ENCODE results near the gene LIFR. TPM values are rescaled to one million over a fixed set of nuclear protein-coding genes. Genes with fewer than 3 reads are reported as not detected.

LIFR gene
- total RNA-seq, 1 experiment from 2014 or later, result 91.3 TPM

DNA sequence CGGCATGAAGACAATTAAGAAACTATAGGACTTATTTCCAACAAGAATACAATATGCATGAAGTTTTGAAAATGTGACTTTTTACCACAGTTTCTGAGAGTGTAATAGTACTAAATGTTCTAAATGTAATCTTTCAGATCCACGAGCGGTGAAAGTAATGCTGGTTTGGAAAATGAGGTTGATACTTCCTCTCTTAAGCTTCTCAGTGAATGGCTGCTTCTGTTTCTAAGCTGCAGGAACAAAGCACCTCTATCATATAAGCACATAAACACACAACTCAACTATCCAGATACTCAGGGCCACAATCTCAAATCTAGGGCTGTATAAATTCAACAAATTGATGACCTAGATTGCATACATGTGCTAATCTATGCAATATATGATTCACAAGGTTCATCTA lies 78.3 kb downstream of the LIFR start:
- Histone ChIP-seq H3K36me3 (ENCODE audit: control insufficient read depth, insufficient read depth, low read length) (peaks cover 12% of the 10 kb centered on the region), H3K27me3 (ENCODE audit: control insufficient read depth, insufficient read depth, low read length) (no peaks in the 10 kb centered on the region), H3K4me1 (ENCODE audit: control insufficient read depth, insufficient read depth, low read length) (no peaks in the 10 kb centered on the region), H3K27ac (ENCODE audit: low read length) (no peak overlapping the region), H3K9me3 (ENCODE audit: control insufficient read depth, insufficient read depth, low read depth, low read length) (no peaks in the 10 kb centered on the region), H3K4me3 (ENCODE audit: low read depth in 2 of 2, low read length in 2 of 2) (no peak overlapping the region)
- BruUV-seq (replicated peaks), result no TSS peak
- no peak for ATAC-seq
- TF ChIP-seq POLR2AphosphoS5 (IDR thresholded peaks at IDR 0.05; ENCODE audit: low read depth, low read length) (no peak), TCF7L2 (IDR thresholded peaks at IDR 0.05; ENCODE audit: low read depth, low read length) (no peak), SIN3A (IDR thresholded peaks at IDR 0.05; ENCODE audit: borderline replicate concordance, insufficient read depth, low read depth, low read length) (no peak)
- TF ChIP-seq, protein P1, sequence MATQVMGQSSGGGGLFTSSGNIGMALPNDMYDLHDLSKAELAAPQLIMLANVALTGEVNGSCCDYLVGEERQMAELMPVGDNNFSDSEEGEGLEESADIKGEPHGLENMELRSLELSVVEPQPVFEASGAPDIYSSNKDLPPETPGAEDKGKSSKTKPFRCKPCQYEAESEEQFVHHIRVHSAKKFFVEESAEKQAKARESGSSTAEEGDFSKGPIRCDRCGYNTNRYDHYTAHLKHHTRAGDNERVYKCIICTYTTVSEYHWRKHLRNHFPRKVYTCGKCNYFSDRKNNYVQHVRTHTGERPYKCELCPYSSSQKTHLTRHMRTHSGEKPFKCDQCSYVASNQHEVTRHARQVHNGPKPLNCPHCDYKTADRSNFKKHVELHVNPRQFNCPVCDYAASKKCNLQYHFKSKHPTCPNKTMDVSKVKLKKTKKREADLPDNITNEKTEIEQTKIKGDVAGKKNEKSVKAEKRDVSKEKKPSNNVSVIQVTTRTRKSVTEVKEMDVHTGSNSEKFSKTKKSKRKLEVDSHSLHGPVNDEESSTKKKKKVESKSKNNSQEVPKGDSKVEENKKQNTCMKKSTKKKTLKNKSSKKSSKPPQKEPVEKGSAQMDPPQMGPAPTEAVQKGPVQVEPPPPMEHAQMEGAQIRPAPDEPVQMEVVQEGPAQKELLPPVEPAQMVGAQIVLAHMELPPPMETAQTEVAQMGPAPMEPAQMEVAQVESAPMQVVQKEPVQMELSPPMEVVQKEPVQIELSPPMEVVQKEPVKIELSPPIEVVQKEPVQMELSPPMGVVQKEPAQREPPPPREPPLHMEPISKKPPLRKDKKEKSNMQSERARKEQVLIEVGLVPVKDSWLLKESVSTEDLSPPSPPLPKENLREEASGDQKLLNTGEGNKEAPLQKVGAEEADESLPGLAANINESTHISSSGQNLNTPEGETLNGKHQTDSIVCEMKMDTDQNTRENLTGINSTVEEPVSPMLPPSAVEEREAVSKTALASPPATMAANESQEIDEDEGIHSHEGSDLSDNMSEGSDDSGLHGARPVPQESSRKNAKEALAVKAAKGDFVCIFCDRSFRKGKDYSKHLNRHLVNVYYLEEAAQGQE (IDR thresholded peaks at IDR 0.05; ENCODE audit: insufficient read depth in 1 of 2, low read depth in 2 of 2, low read length in 1 of 2), result no peak
- TF ChIP-seq, protein P2, sequence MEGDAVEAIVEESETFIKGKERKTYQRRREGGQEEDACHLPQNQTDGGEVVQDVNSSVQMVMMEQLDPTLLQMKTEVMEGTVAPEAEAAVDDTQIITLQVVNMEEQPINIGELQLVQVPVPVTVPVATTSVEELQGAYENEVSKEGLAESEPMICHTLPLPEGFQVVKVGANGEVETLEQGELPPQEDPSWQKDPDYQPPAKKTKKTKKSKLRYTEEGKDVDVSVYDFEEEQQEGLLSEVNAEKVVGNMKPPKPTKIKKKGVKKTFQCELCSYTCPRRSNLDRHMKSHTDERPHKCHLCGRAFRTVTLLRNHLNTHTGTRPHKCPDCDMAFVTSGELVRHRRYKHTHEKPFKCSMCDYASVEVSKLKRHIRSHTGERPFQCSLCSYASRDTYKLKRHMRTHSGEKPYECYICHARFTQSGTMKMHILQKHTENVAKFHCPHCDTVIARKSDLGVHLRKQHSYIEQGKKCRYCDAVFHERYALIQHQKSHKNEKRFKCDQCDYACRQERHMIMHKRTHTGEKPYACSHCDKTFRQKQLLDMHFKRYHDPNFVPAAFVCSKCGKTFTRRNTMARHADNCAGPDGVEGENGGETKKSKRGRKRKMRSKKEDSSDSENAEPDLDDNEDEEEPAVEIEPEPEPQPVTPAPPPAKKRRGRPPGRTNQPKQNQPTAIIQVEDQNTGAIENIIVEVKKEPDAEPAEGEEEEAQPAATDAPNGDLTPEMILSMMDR (IDR thresholded peaks at IDR 0.05), result no peak
- ChIA-PET POLR2A (interaction anchor here (0.6 kb wide), 1 partner anchor 365 kb away, joined by 3 read pairs; no protein-coding TSS in a partner anchor), CTCF (interaction anchor here (1.0 kb wide), 1 partner anchor 36 kb away, joined by 3 read pairs; no protein-coding TSS in a partner anchor)
- intact Hi-C loops (cut with micrococcal nuclease; ENCODE audit: unreplicated experiment) (no loop called here), in situ Hi-C loops (cut with HindIII; ENCODE audit: low pct_unique_long_range_greater_than_20kb, low sequenced_read_pairs) (no loop called here)
- no peak for DNase-seq (ENCODE audit: low read depth, low spot score)

DNA sequence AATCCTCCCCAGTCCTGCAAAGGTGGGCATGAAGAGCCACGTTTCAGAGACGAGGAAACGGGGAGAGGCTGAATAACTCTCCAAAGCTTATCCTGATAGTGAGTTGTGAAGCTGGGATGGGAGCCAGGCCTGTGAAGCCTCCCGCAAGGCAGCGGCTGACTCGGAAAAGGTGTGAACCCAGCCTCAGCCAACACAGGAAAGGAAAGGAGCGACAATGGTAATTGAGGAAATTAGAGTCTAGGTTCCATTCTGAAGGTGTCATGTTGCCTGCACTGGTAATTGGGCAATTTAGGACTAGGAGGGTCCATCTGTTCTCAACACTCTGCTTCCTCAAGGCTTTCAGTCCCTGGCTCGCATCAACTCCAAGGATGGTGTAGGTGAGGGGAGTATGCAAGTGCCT lies 83.4 kb downstream of the LIFR start:
- Histone ChIP-seq H3K4me3 (ENCODE audit: low read depth in 2 of 2, low read length in 2 of 2) (no peak overlapping the region), H3K27me3 (ENCODE audit: control insufficient read depth, insufficient read depth, low read length) (no peaks in the 10 kb centered on the region), H3K27ac (ENCODE audit: low read length) (no peak overlapping the region), H3K4me1 (ENCODE audit: control insufficient read depth, insufficient read depth, low read length) (peaks cover 7% of the 10 kb centered on the region), H3K9me3 (ENCODE audit: control insufficient read depth, insufficient read depth, low read depth, low read length) (no peaks in the 10 kb centered on the region), H3K36me3 (ENCODE audit: control insufficient read depth, insufficient read depth, low read length) (peaks cover 9% of the 10 kb centered on the region)
- ChIA-PET POLR2A (interaction anchor here (0.7 kb wide), 1 partner anchor 24 kb away, joined by 3 read pairs; no protein-coding TSS in a partner anchor), CTCF (no interaction called here)
- in situ Hi-C loops (cut with HindIII; ENCODE audit: low pct_unique_long_range_greater_than_20kb, low sequenced_read_pairs) (no loop called here), intact Hi-C loops (cut with micrococcal nuclease; ENCODE audit: unreplicated experiment) (no loop called here)
- no peak for TF ChIP-seq TCF7L2 (IDR thresholded peaks at IDR 0.05; ENCODE audit: low read depth, low read length)
- no peak for TF ChIP-seq SIN3A (IDR thresholded peaks at IDR 0.05; ENCODE audit: borderline replicate concordance, insufficient read depth, low read depth, low read length)
- TF ChIP-seq, protein P1 (IDR thresholded peaks at IDR 0.05; ENCODE audit: insufficient read depth in 1 of 2, low read depth in 2 of 2, low read length in 1 of 2), result no peak
- no peak for TF ChIP-seq POLR2AphosphoS5 (IDR thresholded peaks at IDR 0.05; ENCODE audit: low read depth, low read length)
- TF ChIP-seq, protein P2 (IDR thresholded peaks at IDR 0.05), result no peak
- DNase-seq (ENCODE audit: low read depth, low spot score) (no peak), ATAC-seq (no peak)
- no TSS peak for BruUV-seq (replicated peaks)
